GM23248 (cell line): ENCODE data around the gene SAG. TPM values are rescaled to one million over a fixed set of nuclear protein-coding genes. Genes with fewer than 3 reads are reported as not detected.

Experiments used
- DNase-seq: peaks from one replicate; pipeline ENCODE4 v3.0.0-alpha.2; 2015
- H2AFZ ChIP-seq: fragments of 200-600 bp; sonication (generic); 2 replicates; pipeline ENCODE4 v1.6.1; 2016; ENCODE audit warnings: antibody characterized with exemption
- H3F3A ChIP-seq: fragments of 200-600 bp; sonication (generic); 2 replicates; pipeline ENCODE4 v1.6.1; 2016; ENCODE audit warnings: mild to moderate bottlenecking, antibody characterized with exemption, mixed run types; ENCODE audit not compliant: insufficient read depth
- H3K27ac ChIP-seq: fragments of 200-600 bp; sonication (generic); 2 replicates; pipeline ENCODE4 v1.5.1; 2016; ENCODE audit warnings: mild to moderate bottlenecking
- H3K27me3 ChIP-seq: fragments of 200-600 bp; sonication (generic); replicated peaks from 2 replicates; pipeline ENCODE4 v1.6.1; 2016; ENCODE audit warnings: mild to moderate bottlenecking; ENCODE audit not compliant: insufficient read depth
- H3K36me3 ChIP-seq: fragments of 200-600 bp; sonication (generic); 2 replicates; pipeline ENCODE4 v1.6.1; 2016; ENCODE audit warnings: low read depth, mild to moderate bottlenecking
- H3K4me1 ChIP-seq: fragments of 200-600 bp; sonication (generic); 2 replicates; pipeline ENCODE4 v1.6.1; 2016; ENCODE audit warnings: mild to moderate bottlenecking; ENCODE audit not compliant: insufficient read depth
- H3K4me2 ChIP-seq: fragments of 200-600 bp; sonication (generic); one replicate; pipeline ENCODE4 v1.6.1; 2016; ENCODE audit warnings: mild to moderate bottlenecking; ENCODE audit not compliant: unreplicated experiment
- H3K4me3 ChIP-seq: fragments of 200-600 bp; sonication (generic); 2 replicates; pipeline ENCODE4 v1.5.1; 2016; ENCODE audit warnings: mild to moderate bottlenecking
- H3K79me2 ChIP-seq: fragments of 200-600 bp; sonication (generic); 2 replicates; pipeline ENCODE4 v1.6.1; 2016; ENCODE audit warnings: mild to moderate bottlenecking; ENCODE audit not compliant: insufficient read depth
- H3K9ac ChIP-seq: fragments of 200-600 bp; sonication (generic); 2 replicates; pipeline ENCODE4 v1.6.1; 2016; ENCODE audit warnings: mild to moderate bottlenecking
- H3K9me2 ChIP-seq: fragments of 200-600 bp; sonication (generic); 2 replicates; pipeline ENCODE4 v1.6.1; 2016; ENCODE audit warnings: mixed run types, mild to moderate bottlenecking, moderate library complexity; ENCODE audit not compliant: insufficient read depth
- H3K9me3 ChIP-seq: fragments of 200-600 bp; sonication (generic); one replicate; pipeline ENCODE4 v1.6.1; 2017; ENCODE audit warnings: low read depth
- H4K20me1 ChIP-seq: fragments of 200-600 bp; sonication (generic); 2 replicates; pipeline ENCODE4 v1.6.0; 2016; ENCODE audit not compliant: insufficient read depth
- EZH2 ChIP-seq: fragments of 200-600 bp; sonication (generic); IDR thresholded peaks from 2 replicates; pipeline ENCODE4 v1.6.1; 2018; ENCODE audit warnings: antibody characterized with exemption, mild to moderate bottlenecking; ENCODE audit not compliant: insufficient read depth, poor library complexity, severe bottlenecking
- EZH2phosphoT487 ChIP-seq: fragments of 200-600 bp; sonication (generic); IDR thresholded peaks from 2 replicates; pipeline ENCODE4 v1.6.1; 2018; ENCODE audit warnings: antibody characterized with exemption, moderate library complexity, mild to moderate bottlenecking, low read depth; ENCODE audit not compliant: insufficient read depth
- WGBS, 2 experiments: methylation state at CpG; one replicate each; pipeline ENCODE4 v1.1.6; 2015 to 2017; ENCODE audit warnings: low lambda C conversion rate in 2 of 2, low coverage in 1 of 2; ENCODE audit errors: missing lambda C conversion rate in 2 of 2; 5-methylcytosine and 5-hydroxymethylcytosine counted together
- in situ Hi-C: fragments of 300-500 bp; cut with MboI; formaldehyde crosslinking; loops from 2 replicates; pipeline ENCODE4 v1.15.0; 2020
- polyA plus RNA-seq: library from polyadenylated mRNA; unstranded; fragments of >200 nt; fragmentation: Nextera tagmentation; extraction: Ambion mirVana; gene quantifications from 2 replicates; pipeline ENCODE4 v1.2.1, GENCODE V29; 2016
- total RNA-seq: library from RNA; depleted of rRNA; stranded (reverse); fragments of >200 nt; shearing (Covaris generic); gene quantifications from 2 replicates; pipeline ENCODE4 v1.2.3, GENCODE V29; 2014

SAG gene
- total and polyA plus RNA-seq, 2 experiments from 2014 or later: not detected

DNA sequence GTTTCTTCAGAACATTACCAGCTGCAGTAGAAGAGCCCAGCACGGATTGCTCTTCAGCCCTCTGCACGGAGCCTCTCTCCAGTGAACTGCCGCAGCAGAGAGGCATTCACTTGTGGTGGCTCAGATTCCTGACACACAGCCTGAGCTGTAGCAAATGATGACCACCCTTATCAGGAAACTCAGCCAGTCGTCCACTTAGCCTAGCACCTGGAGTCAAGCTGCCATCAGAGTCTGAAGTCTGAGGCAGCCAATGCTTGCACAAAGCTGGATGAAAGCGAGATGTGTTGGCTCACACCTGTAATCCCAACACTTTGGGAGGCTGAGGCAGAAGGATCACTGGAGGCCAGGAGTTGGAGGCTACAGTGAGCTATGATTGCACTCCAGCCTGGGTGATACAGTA is 11.7 kb upstream of the SAG start:
- H3K4me1 ChIP-seq: no peaks in the 10 kb centered on the region
- H3K9ac ChIP-seq: no peak overlapping the region
- H3K9me3 ChIP-seq: no peaks in the 10 kb centered on the region
- peaks cover 9% of the 10 kb centered on the region; the same call in 1 of the 2 replicates for H3K36me3 ChIP-seq
- H3F3A ChIP-seq: no peaks in the 10 kb centered on the region
- 90 to 94% methylated on average over 5 of the region's 5 CpGs for WGBS, 2 experiments
- H3K79me2 ChIP-seq: no peaks in the 10 kb centered on the region
- no peak overlapping the region for H3K4me3 ChIP-seq
- in situ Hi-C loops: no loop called here
- no peak overlapping the region for H2AFZ ChIP-seq
- H3K4me2 ChIP-seq: no peak overlapping the region
- no peaks in the 10 kb centered on the region for H4K20me1 ChIP-seq
- no peak for DNase-seq
- H3K9me2 ChIP-seq: no peaks in the 10 kb centered on the region
- H3K27ac ChIP-seq: no peak overlapping the region
- TF ChIP-seq EZH2phosphoT487 (no peak), EZH2 (no peak)
- H3K27me3 ChIP-seq: no peaks in the 10 kb centered on the region

DNA sequence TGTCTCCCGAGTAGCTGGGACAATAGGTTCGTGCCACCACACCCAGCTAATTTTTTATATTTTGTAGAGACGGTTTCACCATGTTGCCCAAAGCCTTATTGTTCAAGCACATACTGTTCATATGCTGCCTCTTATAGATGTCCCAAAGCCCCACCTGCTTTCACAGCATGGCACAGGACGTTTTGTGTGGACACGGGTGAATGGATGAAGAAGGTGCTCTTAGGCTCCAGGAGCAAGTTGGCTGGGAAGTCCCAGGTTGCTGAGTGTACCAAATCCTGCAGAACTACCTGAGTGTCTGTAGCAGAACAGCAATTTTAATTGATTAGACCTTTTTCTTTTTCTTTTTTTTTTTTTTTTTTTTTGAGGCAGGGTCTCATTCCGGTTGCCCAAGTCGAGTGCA is 10.5 kb upstream of the SAG start:
- Histone ChIP-seq H3F3A (no peaks in the 10 kb centered on the region), H3K4me2 (no peak overlapping the region), H3K9ac (no peak overlapping the region), H3K4me3 (no peak overlapping the region), H3K79me2 (no peaks in the 10 kb centered on the region), H2AFZ (no peak overlapping the region), H3K9me2 (no peaks in the 10 kb centered on the region), H3K9me3 (no peaks in the 10 kb centered on the region), H3K27ac (no peak overlapping the region), H4K20me1 (no peaks in the 10 kb centered on the region), H3K36me3 (peaks cover 4% of the 10 kb centered on the region; the same call in 1 of the 2 replicates), H3K27me3 (no peaks in the 10 kb centered on the region), H3K4me1 (no peaks in the 10 kb centered on the region)
- DNase-seq: no peak
- TF ChIP-seq EZH2 (no peak), EZH2phosphoT487 (no peak)
- in situ Hi-C loops: no loop called here
- 66 to 69% methylated on average over 7 of the region's 7 CpGs for WGBS, 2 experiments

DNA sequence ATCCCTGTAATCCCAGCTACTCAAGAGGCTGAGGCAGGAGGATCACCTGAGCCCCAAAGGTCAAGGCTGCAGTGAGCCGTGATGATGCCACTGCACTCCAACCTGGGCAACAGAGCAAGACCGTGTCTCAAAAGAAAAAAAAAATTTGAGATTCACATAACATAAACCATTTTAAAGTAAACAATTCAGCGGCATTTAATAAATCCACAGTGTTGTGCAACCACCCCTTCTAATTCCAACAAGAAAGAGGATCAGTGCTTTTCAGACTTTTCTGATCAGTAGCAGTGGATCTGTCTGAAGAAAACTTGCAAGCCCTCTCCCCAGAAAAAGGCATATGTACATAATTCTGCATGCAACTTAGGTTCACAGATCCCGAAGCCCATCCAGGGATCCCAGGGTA is 7.2 kb upstream of the SAG start:
- in situ Hi-C loops: no loop called here

DNA sequence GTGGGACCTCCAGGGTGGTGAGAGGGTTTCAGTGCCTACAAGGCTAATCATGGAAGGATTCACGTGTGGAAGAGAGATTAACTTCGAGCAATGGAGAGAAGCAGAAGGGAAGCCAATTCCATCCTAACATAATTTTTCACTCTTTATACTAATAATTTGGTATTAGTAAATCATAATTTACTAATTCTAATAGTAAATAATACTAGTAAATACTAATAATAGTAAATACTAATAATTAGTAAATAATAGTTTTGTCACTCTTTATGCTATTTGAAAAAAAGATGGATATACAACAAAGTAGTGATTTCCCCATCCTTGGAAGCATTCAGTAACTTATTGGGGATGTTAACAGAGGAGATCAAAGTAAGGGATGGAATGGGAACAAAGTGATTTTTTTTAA is 6.4 kb upstream of the SAG start:
- DNase-seq: no peak
- H3K79me2 ChIP-seq: no peaks in the 10 kb centered on the region
- H3K9me3 ChIP-seq: no peaks in the 10 kb centered on the region
- no peaks in the 10 kb centered on the region for H3K4me1 ChIP-seq
- H3K36me3 ChIP-seq: no peaks in the 10 kb centered on the region
- no peaks in the 10 kb centered on the region for H4K20me1 ChIP-seq
- H3K27ac ChIP-seq: no peak overlapping the region
- H3K9ac ChIP-seq: no peak overlapping the region
- H3K4me3 ChIP-seq: no peak overlapping the region
- no peak overlapping the region for H2AFZ ChIP-seq
- H3F3A ChIP-seq: no peaks in the 10 kb centered on the region
- H3K9me2 ChIP-seq: no peaks in the 10 kb centered on the region
- in situ Hi-C loops: no loop called here
- H3K27me3 ChIP-seq: no peaks in the 10 kb centered on the region
- H3K4me2 ChIP-seq: no peak overlapping the region
- whole genome bisulfite sequencing, 2 experiments: 57 to 78% methylated on average over 2 of the region's 2 CpGs
- no peak for TF ChIP-seq EZH2

More for the DNA sequence above, 7.2 kb upstream of the SAG start:
- H2AFZ ChIP-seq: no peak overlapping the region
- no peaks in the 10 kb centered on the region for H3F3A ChIP-seq
- H3K9me3 ChIP-seq: no peaks in the 10 kb centered on the region
- no peak overlapping the region for H3K27ac ChIP-seq
- no peaks in the 10 kb centered on the region for H4K20me1 ChIP-seq
- H3K9me2 ChIP-seq: no peaks in the 10 kb centered on the region
- TF ChIP-seq EZH2 (no peak), EZH2phosphoT487 (no peak)
- WGBS, 2 experiments: 83% methylated on average over 4 of the region's 4 CpGs
- H3K4me3 ChIP-seq: no peak overlapping the region
- no peaks in the 10 kb centered on the region for H3K4me1 ChIP-seq
- no peaks in the 10 kb centered on the region for H3K27me3 ChIP-seq
- H3K4me2 ChIP-seq: no peak overlapping the region
- H3K9ac ChIP-seq: no peak overlapping the region
- H3K36me3 ChIP-seq: no peaks in the 10 kb centered on the region; the same call in 1 of the 2 replicates
- DNase-seq: no peak
- no peaks in the 10 kb centered on the region for H3K79me2 ChIP-seq

DNA sequence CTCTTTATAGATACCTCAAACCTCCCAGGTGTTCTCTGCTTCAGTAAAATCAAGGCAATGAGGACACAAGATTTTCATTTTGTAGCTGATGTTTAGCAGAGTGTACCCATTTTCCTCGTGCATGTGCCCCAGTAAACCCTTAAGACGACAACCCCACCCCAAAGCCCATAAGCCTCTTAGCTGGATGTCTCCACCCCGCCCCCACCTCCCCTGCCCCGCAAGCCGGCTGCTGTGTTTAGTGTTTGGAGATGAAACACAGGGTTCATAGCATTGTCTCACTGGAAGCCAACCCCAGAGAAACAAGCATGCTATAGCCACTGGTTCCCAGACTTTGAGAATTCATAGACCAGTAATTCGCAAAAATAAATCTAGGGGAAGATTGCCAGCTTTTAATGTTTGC is 5.8 kb upstream of the SAG start:
- Histone ChIP-seq H2AFZ (no peak overlapping the region), H3K36me3 (no peaks in the 10 kb centered on the region), H3K27ac (no peak overlapping the region), H3K4me3 (no peak overlapping the region), H3K9me3 (no peaks in the 10 kb centered on the region), H3K4me1 (no peaks in the 10 kb centered on the region), H3K9ac (no peak overlapping the region), H3K27me3 (no peaks in the 10 kb centered on the region), H3F3A (no peaks in the 10 kb centered on the region), H3K79me2 (no peaks in the 10 kb centered on the region), H3K9me2 (no peaks in the 10 kb centered on the region), H4K20me1 (no peaks in the 10 kb centered on the region), H3K4me2 (no peak overlapping the region)
- 46 to 49% methylated on average over 5 to 6 of the region's 6 CpGs for WGBS, 2 experiments
- TF ChIP-seq EZH2phosphoT487 (no peak), EZH2 (no peak)
- in situ Hi-C loops: no loop called here
- no peak for DNase-seq
